Body of pancreas (tissue), 4 donors: ENCODE results near the gene KRTAP3-1.

Experiments
- POLR2A ChIP-seq, 3 donors: fragments of 450-650 bp; IDR thresholded peaks; one replicate each; pipeline ENCODE4 v1.6.1; 2016; ENCODE audit warnings: antibody characterized with exemption in 3 of 3, mild to moderate bottlenecking in 2 of 3
- TF ChIP-seq, protein P1 (sequence below), 7 experiments: fragments of 450-650 bp in 4 of 7; fragments of 200-600 bp in 3 of 7; sonication (generic) in 3 of 7; IDR thresholded peaks; one replicate each; pipeline ENCODE4 v1.5.1; 2016 to 2019; ENCODE audit warnings: antibody characterized with exemption in 7 of 7

DNA sequence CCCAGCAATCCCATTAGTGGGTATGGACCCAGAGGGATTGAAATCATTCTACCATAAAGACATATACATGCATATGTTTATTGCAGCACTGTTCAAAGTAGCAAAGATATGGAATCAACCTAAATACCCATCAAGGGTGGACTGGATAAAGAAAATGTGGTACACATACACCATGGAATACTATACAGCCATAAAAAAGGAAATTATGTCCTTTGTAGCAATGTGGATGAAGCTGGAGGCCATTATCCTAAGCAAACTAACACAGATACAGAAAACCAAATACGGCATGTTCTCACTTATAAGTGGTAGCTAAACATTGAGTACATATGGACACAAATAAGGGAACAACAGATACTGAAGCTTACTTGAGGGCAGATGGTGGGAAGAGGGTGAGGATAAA is 48.6 kb upstream of the KRTAP3-1 start:
- TF ChIP-seq, protein P1, sequence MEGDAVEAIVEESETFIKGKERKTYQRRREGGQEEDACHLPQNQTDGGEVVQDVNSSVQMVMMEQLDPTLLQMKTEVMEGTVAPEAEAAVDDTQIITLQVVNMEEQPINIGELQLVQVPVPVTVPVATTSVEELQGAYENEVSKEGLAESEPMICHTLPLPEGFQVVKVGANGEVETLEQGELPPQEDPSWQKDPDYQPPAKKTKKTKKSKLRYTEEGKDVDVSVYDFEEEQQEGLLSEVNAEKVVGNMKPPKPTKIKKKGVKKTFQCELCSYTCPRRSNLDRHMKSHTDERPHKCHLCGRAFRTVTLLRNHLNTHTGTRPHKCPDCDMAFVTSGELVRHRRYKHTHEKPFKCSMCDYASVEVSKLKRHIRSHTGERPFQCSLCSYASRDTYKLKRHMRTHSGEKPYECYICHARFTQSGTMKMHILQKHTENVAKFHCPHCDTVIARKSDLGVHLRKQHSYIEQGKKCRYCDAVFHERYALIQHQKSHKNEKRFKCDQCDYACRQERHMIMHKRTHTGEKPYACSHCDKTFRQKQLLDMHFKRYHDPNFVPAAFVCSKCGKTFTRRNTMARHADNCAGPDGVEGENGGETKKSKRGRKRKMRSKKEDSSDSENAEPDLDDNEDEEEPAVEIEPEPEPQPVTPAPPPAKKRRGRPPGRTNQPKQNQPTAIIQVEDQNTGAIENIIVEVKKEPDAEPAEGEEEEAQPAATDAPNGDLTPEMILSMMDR (IDR thresholded peaks at IDR 0.05), result no peak
- TF ChIP-seq POLR2A (IDR thresholded peaks at IDR 0.05), result no peak
